ENCODE measurements around the gene KAT8. TPM values are rescaled to one million over a fixed set of nuclear protein-coding genes. Genes with fewer than 3 reads are reported as not detected.

KAT8 gene
- total RNA-seq, 1 donor from 2014 or later: 40.4 TPM

GRCh38 chr16:31106509-31107464 lies 10.7 kb upstream of the KAT8 start:
- no peak for DNase-seq (ENCODE audit: low read depth, low spot score)

- no peak for DNase-seq (ENCODE audit: low read depth, low spot score)
Measured at GRCh38 chr16:31107465-31107867, 10.0 kb upstream of the KAT8 start.

GRCh38 chr16:31108035-31108793 lies 9.2 kb upstream of the KAT8 start, which contains the start of gene BCKDK:
BCKDK (plus strand) TSS chr16:31108386; CDS start chr16:31109224, 838 bp downstream.
- DNase-seq (ENCODE audit: low read depth, low spot score): no peak

GRCh38 chr16:31108794-31109558 lies 8.5 kb upstream of the KAT8 start:
- no peak for DNase-seq (ENCODE audit: low read depth, low spot score)

- no peak for DNase-seq (ENCODE audit: low read depth, low spot score)
Measured at GRCh38 chr16:31109622-31110021, 7.8 kb upstream of the KAT8 start.

GRCh38 chr16:31110106-31111034 lies 7.1 kb upstream of the KAT8 start:
- no peak for DNase-seq (ENCODE audit: low read depth, low spot score)

GRCh38 chr16:31111881-31112466 lies 5.5 kb upstream of the KAT8 start:
- DNase-seq (ENCODE audit: low read depth, low spot score): no peak

GRCh38 chr16:31112711-31113110 lies 4.8 kb upstream of the KAT8 start:
- DNase-seq (ENCODE audit: low read depth, low spot score): no peak

- DNase-seq (ENCODE audit: low read depth, low spot score): no peak
Measured at GRCh38 chr16:31113121-31114120, 4.0 kb upstream of the KAT8 start.

- DNase-seq (ENCODE audit: low read depth, low spot score): no peak
Measured at GRCh38 chr16:31114468-31114867, 3.0 kb upstream of the KAT8 start.

GRCh38 chr16:31118223-31119155 lies 1.0 kb downstream of the KAT8 start:
- DNase-seq (ENCODE audit: low read depth, low spot score): no peak

- DNase-seq (ENCODE audit: low read depth, low spot score): no peak
Measured at GRCh38 chr16:31120129-31120528, 2.7 kb downstream of the KAT8 start.

GRCh38 chr16:31125844-31126243 lies 8.4 kb downstream of the KAT8 start:
- DNase-seq (ENCODE audit: low read depth, low spot score): no peak

- no peak for DNase-seq (ENCODE audit: low read depth, low spot score)
Measured at GRCh38 chr16:31127182-31127581, 9.7 kb downstream of the KAT8 start.

GRCh38 chr16:31128711-31129567 lies 11.5 kb downstream of the KAT8 start:
- no peak for DNase-seq (ENCODE audit: low read depth, low spot score)

GRCh38 chr16:31129568-31130335 lies 12.3 kb downstream of the KAT8 start:
- no peak for DNase-seq (ENCODE audit: low read depth, low spot score)

Data from pulmonary artery endothelial cell (primary cell).